Measurements from ENCODE around the gene EIF4A3. TPM values are rescaled to one million over a fixed set of nuclear protein-coding genes. Genes with fewer than 3 reads are reported as not detected.

The EIF4A3 gene
- total RNA-seq, 3 donors from 2014 or later (not counting 1 experiment from before 2014, with no cell fraction given) = 86.2 to 88.6 (median 88.0) TPM

GRCh38 chr17:80113033-80113484 lies 33.9 kb downstream of the EIF4A3 start:
- peaks cover 0 to 3% of the 10 kb centered on the region in 2 donors for H3K9me3 Mint-ChIP-seq
- no peaks in the 10 kb centered on the region for H3K9me3 ChIP-seq (ENCODE audit: control insufficient read depth, insufficient read depth, low read length)
- intact Hi-C loops (cut with micrococcal nuclease) = no loop called here
- H3K36me3 Mint-ChIP-seq = no peaks in the 10 kb centered on the region
- no peaks in the 10 kb centered on the region for H3K4me1 ChIP-seq (ENCODE audit: control insufficient read depth, insufficient read depth, low read length)
- TF ChIP-seq CTCF (IDR thresholded peaks at IDR 0.05) = no peak
- no peaks in the 10 kb centered on the region for H3K27me3 ChIP-seq (ENCODE audit: control insufficient read depth, insufficient read depth, low read length)
- no peaks in the 10 kb centered on the region for H3K27me3 Mint-ChIP-seq (ENCODE audit: low read depth in 2 of 2)
- no peaks in the 10 kb centered on the region for H3K4me1 Mint-ChIP-seq
- H3K4me3 ChIP-seq (ENCODE audit: low read length) = no peak overlapping the region
- no peak for DNase-seq
- H3K36me3 ChIP-seq (ENCODE audit: control insufficient read depth, insufficient read depth, low read length) = no peaks in the 10 kb centered on the region
- H3K4me3 Mint-ChIP-seq = no peak overlapping the region
- ATAC-seq = no peak
- no peak overlapping the region for H3K27ac Mint-ChIP-seq
- no peak overlapping the region for H3K27ac ChIP-seq (ENCODE audit: low read length)
- 85% methylated on average over 20 of the region's 20 CpGs for WGBS (ENCODE audit: insufficient coverage)

GRCh38 chr17:80112471-80113032 lies 34.4 kb downstream of the EIF4A3 start:
- Mint-ChIP-seq H3K27ac (no peak overlapping the region), H3K4me3 (no peak overlapping the region), H3K36me3 (no peaks in the 10 kb centered on the region), H3K9me3 (peaks cover 0 to 3% of the 10 kb centered on the region in 2 donors), H3K27me3 (ENCODE audit: low read depth in 2 of 2) (no peaks in the 10 kb centered on the region), H3K4me1 (no peaks in the 10 kb centered on the region)
- ATAC-seq = no peak
- Histone ChIP-seq H3K27ac (ENCODE audit: low read length) (no peak overlapping the region), H3K27me3 (ENCODE audit: control insufficient read depth, insufficient read depth, low read length) (no peaks in the 10 kb centered on the region), H3K36me3 (ENCODE audit: control insufficient read depth, insufficient read depth, low read length) (no peaks in the 10 kb centered on the region), H3K9me3 (ENCODE audit: control insufficient read depth, insufficient read depth, low read length) (no peaks in the 10 kb centered on the region), H3K4me1 (ENCODE audit: control insufficient read depth, insufficient read depth, low read length) (no peaks in the 10 kb centered on the region), H3K4me3 (ENCODE audit: low read length) (no peak overlapping the region)
- no peak for DNase-seq
- intact Hi-C loops (cut with micrococcal nuclease) = no loop called here
- no peak for TF ChIP-seq CTCF (IDR thresholded peaks at IDR 0.05)
- 91% methylated on average over 22 of the region's 24 CpGs for WGBS (ENCODE audit: insufficient coverage)

GRCh38 chr17:80111702-80112470 lies 35.0 kb downstream of the EIF4A3 start:
- H3K36me3 ChIP-seq (ENCODE audit: control insufficient read depth, insufficient read depth, low read length) = no peaks in the 10 kb centered on the region
- WGBS (ENCODE audit: insufficient coverage) = 92% methylated on average over 26 of the region's 26 CpGs
- H3K4me1 ChIP-seq (ENCODE audit: control insufficient read depth, insufficient read depth, low read length) = no peaks in the 10 kb centered on the region
- no peak overlapping the region for H3K27ac Mint-ChIP-seq
- H3K9me3 Mint-ChIP-seq = peaks cover 0 to 3% of the 10 kb centered on the region in 2 donors
- H3K27ac ChIP-seq (ENCODE audit: low read length) = no peak overlapping the region
- no peak for TF ChIP-seq CTCF (IDR thresholded peaks at IDR 0.05)
- H3K27me3 Mint-ChIP-seq (ENCODE audit: low read depth in 2 of 2) = no peaks in the 10 kb centered on the region
- ATAC-seq (no peak), DNase-seq (no peak)
- no peaks in the 10 kb centered on the region for H3K9me3 ChIP-seq (ENCODE audit: control insufficient read depth, insufficient read depth, low read length)
- no peaks in the 10 kb centered on the region for H3K27me3 ChIP-seq (ENCODE audit: control insufficient read depth, insufficient read depth, low read length)
- no peak overlapping the region for H3K4me3 ChIP-seq (ENCODE audit: low read length)
- H3K4me3 Mint-ChIP-seq = no peak overlapping the region
- intact Hi-C loops (cut with micrococcal nuclease) = no loop called here
- H3K4me1 Mint-ChIP-seq = no peaks in the 10 kb centered on the region
- no peaks in the 10 kb centered on the region for H3K36me3 Mint-ChIP-seq
